ENCODE results near the gene SLC9A9.

Gene SLC9A9

GRCh38 chr3:143478115-143478693, 370.1 kb downstream of the SLC9A9 start:
- H3K9ac ChIP-seq (ENCODE audit: low read length): no peak overlapping the region
- H3K14ac ChIP-seq (ENCODE audit: low read length): no peak overlapping the region
- no peak overlapping the region for H2AFZ ChIP-seq (ENCODE audit: insufficient read depth, low read length, poor library complexity)
- H4K12ac ChIP-seq (ENCODE audit: low read depth, low read length): no peak overlapping the region
- H3K36me3 ChIP-seq (ENCODE audit: control insufficient read depth in 1 of 2, insufficient read depth in 2 of 2, low read length in 2 of 2): no peaks in the 10 kb centered on the region
- no peak overlapping the region for H3K18ac ChIP-seq (ENCODE audit: low read length)
- no peaks in the 10 kb centered on the region for H3K79me1 ChIP-seq (ENCODE audit: low read length)
- no peaks in the 10 kb centered on the region for H3K9me3 ChIP-seq (ENCODE audit: insufficient read depth, low read depth, low read length)
- no peaks in the 10 kb centered on the region for H3K27me3 ChIP-seq (ENCODE audit: insufficient read depth, low read length)
- DNase-seq: no peak
- no peaks in the 10 kb centered on the region for H3K79me2 ChIP-seq (ENCODE audit: control insufficient read depth, insufficient read depth, low read length, poor library complexity)
- no peaks in the 10 kb centered on the region for H3K4me1 ChIP-seq (ENCODE audit: control insufficient read depth in 1 of 2, insufficient read depth in 2 of 2, low read length in 2 of 2)
- H4K91ac ChIP-seq (ENCODE audit: low read depth, low read length): no peak overlapping the region
- no peak overlapping the region for H3K23ac ChIP-seq (ENCODE audit: low read length)
- no CpG with 5 or more reads among the region's 3 CpGs for WGBS (ENCODE audit: extremely low coverage, insufficient coverage, insufficient read length)
- no peak overlapping the region for H2AK5ac ChIP-seq (ENCODE audit: low read length)
- no peak overlapping the region for H3K27ac ChIP-seq (ENCODE audit: low read depth, low read length)
- H4K8ac ChIP-seq (ENCODE audit: low read depth, low read length): no peak overlapping the region
- H3K4ac ChIP-seq (ENCODE audit: low read depth, low read length): no peak overlapping the region
- H3K4me2 ChIP-seq (ENCODE audit: low read length): no peak overlapping the region
- no peak overlapping the region for H3K4me3 ChIP-seq (ENCODE audit: low read depth, low read length)
- H2BK120ac ChIP-seq (ENCODE audit: insufficient read depth, low read length, poor library complexity): no peak overlapping the region
- no peak overlapping the region for H2BK5ac ChIP-seq (ENCODE audit: low read depth, low read length, poor library complexity)
- no peak overlapping the region for H2BK12ac ChIP-seq (ENCODE audit: low read length)

- no CpG with 5 or more reads among the region's 7 CpGs for WGBS (ENCODE audit: extremely low coverage, insufficient coverage, insufficient read length)
- no peaks in the 10 kb centered on the region for H3K79me1 ChIP-seq (ENCODE audit: low read length)
Observed at GRCh38 chr3:143476965-143477640, 371.2 kb downstream of the SLC9A9 start.

DNA sequence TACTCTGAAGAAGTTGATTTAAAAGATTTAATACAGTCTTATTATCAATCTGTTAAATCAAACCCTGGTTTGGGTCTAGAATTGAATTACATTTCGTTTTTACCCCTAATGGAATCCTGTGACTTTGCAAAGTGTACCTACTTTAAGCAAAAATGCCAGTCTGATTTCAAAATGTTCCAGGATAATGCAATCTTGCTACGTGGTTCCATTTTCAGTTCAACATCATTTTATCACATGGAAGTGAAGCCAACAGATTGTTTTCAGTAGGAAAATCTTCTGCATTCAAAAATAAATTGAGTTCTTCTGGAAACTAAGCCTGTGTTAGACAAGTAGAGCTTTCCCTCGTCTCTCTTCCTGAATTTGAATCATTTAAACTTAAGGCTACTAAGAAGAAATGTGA, 372.3 kb downstream of the SLC9A9 start:
- no peak overlapping the region for H2BK5ac ChIP-seq (ENCODE audit: low read depth, low read length, poor library complexity)
- no peak overlapping the region for H3K4me3 ChIP-seq (ENCODE audit: low read depth, low read length)
- H4K91ac ChIP-seq (ENCODE audit: low read depth, low read length): no peak overlapping the region
- H3K27me3 ChIP-seq (ENCODE audit: insufficient read depth, low read length): no peaks in the 10 kb centered on the region
- no peak overlapping the region for H2AK5ac ChIP-seq (ENCODE audit: low read length)
- H3K79me1 ChIP-seq (ENCODE audit: low read length): no peaks in the 10 kb centered on the region
- H3K4ac ChIP-seq (ENCODE audit: low read depth, low read length): no peak overlapping the region
- H3K9me3 ChIP-seq (ENCODE audit: insufficient read depth, low read depth, low read length): no peaks in the 10 kb centered on the region
- no peak overlapping the region for H2AFZ ChIP-seq (ENCODE audit: insufficient read depth, low read length, poor library complexity)
- H3K9ac ChIP-seq (ENCODE audit: low read length): no peak overlapping the region
- no peak overlapping the region for H4K12ac ChIP-seq (ENCODE audit: low read depth, low read length)
- DNase-seq: no peak
- no peaks in the 10 kb centered on the region for H3K36me3 ChIP-seq (ENCODE audit: control insufficient read depth in 1 of 2, insufficient read depth in 2 of 2, low read length in 2 of 2)
- H3K79me2 ChIP-seq (ENCODE audit: control insufficient read depth, insufficient read depth, low read length, poor library complexity): no peaks in the 10 kb centered on the region
- H4K8ac ChIP-seq (ENCODE audit: low read depth, low read length): no peak overlapping the region
- no peaks in the 10 kb centered on the region for H3K4me1 ChIP-seq (ENCODE audit: control insufficient read depth in 1 of 2, insufficient read depth in 2 of 2, low read length in 2 of 2)
- no peak overlapping the region for H3K4me2 ChIP-seq (ENCODE audit: low read length)
- no peak overlapping the region for H3K18ac ChIP-seq (ENCODE audit: low read length)
- no peak overlapping the region for H3K14ac ChIP-seq (ENCODE audit: low read length)
- H3K23ac ChIP-seq (ENCODE audit: low read length): no peak overlapping the region
- no peak overlapping the region for H3K27ac ChIP-seq (ENCODE audit: low read depth, low read length)
- no peak overlapping the region for H2BK12ac ChIP-seq (ENCODE audit: low read length)
- no peak overlapping the region for H2BK120ac ChIP-seq (ENCODE audit: insufficient read depth, low read length, poor library complexity)
- WGBS (ENCODE audit: extremely low coverage, insufficient coverage, insufficient read length): no CpG with 5 or more reads among the region's 3 CpGs

More at GRCh38 chr3:143476965-143477640, 371.2 kb downstream of the SLC9A9 start:
- H3K4me1 ChIP-seq (ENCODE audit: control insufficient read depth in 1 of 2, insufficient read depth in 2 of 2, low read length in 2 of 2): no peaks in the 10 kb centered on the region
- DNase-seq: no peak
- H3K4me3 ChIP-seq (ENCODE audit: low read depth, low read length): no peak overlapping the region
- H3K18ac ChIP-seq (ENCODE audit: low read length): no peak overlapping the region
- H2AFZ ChIP-seq (ENCODE audit: insufficient read depth, low read length, poor library complexity): no peak overlapping the region
- H2BK12ac ChIP-seq (ENCODE audit: low read length): no peak overlapping the region
- no peak overlapping the region for H2BK5ac ChIP-seq (ENCODE audit: low read depth, low read length, poor library complexity)
- no peak overlapping the region for H4K91ac ChIP-seq (ENCODE audit: low read depth, low read length)
- H3K27ac ChIP-seq (ENCODE audit: low read depth, low read length): no peak overlapping the region
- H3K4ac ChIP-seq (ENCODE audit: low read depth, low read length): no peak overlapping the region
- H3K79me2 ChIP-seq (ENCODE audit: control insufficient read depth, insufficient read depth, low read length, poor library complexity): no peaks in the 10 kb centered on the region
- H3K9me3 ChIP-seq (ENCODE audit: insufficient read depth, low read depth, low read length): no peaks in the 10 kb centered on the region
- no peak overlapping the region for H2AK5ac ChIP-seq (ENCODE audit: low read length)
- H3K27me3 ChIP-seq (ENCODE audit: insufficient read depth, low read length): no peaks in the 10 kb centered on the region
- no peak overlapping the region for H3K23ac ChIP-seq (ENCODE audit: low read length)
- H4K8ac ChIP-seq (ENCODE audit: low read depth, low read length): no peak overlapping the region
- no peak overlapping the region for H3K14ac ChIP-seq (ENCODE audit: low read length)
- no peaks in the 10 kb centered on the region for H3K36me3 ChIP-seq (ENCODE audit: control insufficient read depth in 1 of 2, insufficient read depth in 2 of 2, low read length in 2 of 2)
- no peak overlapping the region for H3K9ac ChIP-seq (ENCODE audit: low read length)
- H4K12ac ChIP-seq (ENCODE audit: low read depth, low read length): no peak overlapping the region
- H3K4me2 ChIP-seq (ENCODE audit: low read length): no peak overlapping the region
- no peak overlapping the region for H2BK120ac ChIP-seq (ENCODE audit: insufficient read depth, low read length, poor library complexity)

DNA sequence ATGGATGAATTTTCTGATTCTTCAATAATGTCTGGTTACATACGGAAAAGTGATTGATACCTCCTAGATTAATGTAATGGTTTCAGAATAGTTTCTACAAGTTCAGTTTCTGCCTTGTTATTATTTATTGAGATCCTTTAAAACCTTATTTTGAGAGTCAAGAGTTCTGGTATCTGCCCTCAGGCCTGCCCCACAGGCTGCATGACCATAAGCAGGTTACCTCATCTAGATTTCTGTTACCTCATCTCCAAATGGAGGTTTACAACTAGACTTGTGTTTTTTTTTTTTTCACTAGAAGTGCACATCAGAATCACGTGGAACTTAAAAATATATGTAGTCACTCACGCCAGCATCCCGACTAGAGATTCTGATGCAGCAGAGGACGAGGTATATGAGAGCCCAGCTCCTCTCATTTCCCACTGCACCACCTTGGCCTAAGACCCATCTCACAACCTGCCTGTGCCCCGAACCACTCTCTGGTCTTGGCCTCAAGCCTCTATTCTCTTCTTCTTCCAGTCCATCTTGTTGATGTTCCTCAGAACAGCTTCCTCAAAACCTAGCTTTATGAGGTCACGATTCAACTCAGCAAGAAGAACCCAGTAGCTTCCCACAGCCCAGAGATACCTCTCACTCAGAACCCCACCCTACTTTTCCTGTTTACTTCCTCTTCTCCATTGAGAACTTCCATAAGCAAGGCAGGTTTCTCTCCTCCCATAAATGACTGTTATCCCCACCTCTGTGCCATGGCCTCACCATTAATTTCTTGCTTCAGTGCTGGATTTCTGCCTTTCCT, 375.3 kb downstream of the SLC9A9 start:
- Histone ChIP-seq H3K23ac (ENCODE audit: low read length) (no peak overlapping the region), H2AFZ (ENCODE audit: insufficient read depth, low read length, poor library complexity) (no peak overlapping the region), H2AK5ac (ENCODE audit: low read length) (no peak overlapping the region), H4K12ac (ENCODE audit: low read depth, low read length) (no peak overlapping the region), H3K4me1 (ENCODE audit: control insufficient read depth in 1 of 2, insufficient read depth in 2 of 2, low read length in 2 of 2) (no peaks in the 10 kb centered on the region), H3K4me2 (ENCODE audit: low read length) (no peak overlapping the region), H3K9me3 (ENCODE audit: insufficient read depth, low read depth, low read length) (no peaks in the 10 kb centered on the region), H4K91ac (ENCODE audit: low read depth, low read length) (no peak overlapping the region), H2BK120ac (ENCODE audit: insufficient read depth, low read length, poor library complexity) (no peak overlapping the region), H2BK12ac (ENCODE audit: low read length) (no peak overlapping the region), H2BK5ac (ENCODE audit: low read depth, low read length, poor library complexity) (no peak overlapping the region), H3K27me3 (ENCODE audit: insufficient read depth, low read length) (no peaks in the 10 kb centered on the region), H3K27ac (ENCODE audit: low read depth, low read length) (no peak overlapping the region), H3K79me1 (ENCODE audit: low read length) (no peaks in the 10 kb centered on the region), H3K18ac (ENCODE audit: low read length) (no peak overlapping the region), H4K8ac (ENCODE audit: low read depth, low read length) (no peak overlapping the region), H3K9ac (ENCODE audit: low read length) (no peak overlapping the region), H3K79me2 (ENCODE audit: control insufficient read depth, insufficient read depth, low read length, poor library complexity) (no peaks in the 10 kb centered on the region), H3K4me3 (ENCODE audit: low read depth, low read length) (no peak overlapping the region), H3K36me3 (ENCODE audit: control insufficient read depth in 1 of 2, insufficient read depth in 2 of 2, low read length in 2 of 2) (no peaks in the 10 kb centered on the region), H3K14ac (ENCODE audit: low read length) (no peak overlapping the region), H3K4ac (ENCODE audit: low read depth, low read length) (no peak overlapping the region)
- peak; percentile 54 to 71 for DNase-seq
- WGBS (ENCODE audit: extremely low coverage, insufficient coverage, insufficient read length): no CpG with 5 or more reads among the region's 7 CpGs
